ENCODE results near the gene CYP1A2. TPM values are rescaled to one million over a fixed set of nuclear protein-coding genes. Genes with fewer than 3 reads are reported as not detected.
"Not testable (repeated sequence)": the region's sequence is repeated elsewhere in the genome, so short reads cannot be mapped to it uniquely, and the experiment has no call there.

CYP1A2 gene
- total and polyA plus RNA-seq, 4 experiments from 2014 or later, result not detected

- CTCF ChIA-PET (ENCODE audit: partially characterized antibody), result no interaction called here
- DNase-seq, result no peak
- H3K36me3 Mint-ChIP-seq, result peaks cover 0 to 5% of the 10 kb centered on the region in 2 donors
Measured at GRCh38 chr15:74735305-74735704, 13.3 kb upstream of the CYP1A2 start.

DNA sequence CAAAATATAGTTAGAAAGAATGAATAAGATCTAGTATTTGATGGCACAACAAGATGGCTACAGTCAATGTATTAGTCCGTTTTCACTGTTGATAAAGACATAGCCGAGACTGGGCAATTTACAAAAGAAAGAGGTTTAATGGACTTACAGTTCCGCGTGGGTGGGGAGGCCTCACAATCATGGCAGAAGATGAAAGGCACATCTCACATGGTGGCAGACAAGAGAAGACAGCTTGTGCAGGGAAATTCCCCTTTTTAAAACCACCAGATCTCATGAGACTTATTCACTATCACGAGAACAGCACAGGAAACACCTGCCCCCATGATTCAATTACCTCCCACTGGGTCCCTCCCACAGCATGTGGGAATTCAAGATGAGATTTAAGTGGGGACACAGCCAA, 10.4 kb upstream of the CYP1A2 start:
- H3K27ac Mint-ChIP-seq; CTCF ChIA-PET (ENCODE audit: partially characterized antibody); H3K4me3 ChIP-seq (ENCODE audit: low read length in 2 of 2); H3K36me3 Mint-ChIP-seq; H3K9me3 Mint-ChIP-seq; H3K4me1 Mint-ChIP-seq; H3K4me3 Mint-ChIP-seq; POLR2A ChIA-PET (ENCODE audit: partially characterized antibody); H3K4me1 ChIP-seq (ENCODE audit: insufficient read depth, low read length); H3K27ac ChIP-seq (ENCODE audit: low read depth, low read length); DNase-seq; H3K9me3 ChIP-seq (ENCODE audit: control insufficient read depth in 1 of 2, low read length in 2 of 2); H3K36me3 ChIP-seq (ENCODE audit: insufficient read depth, low read length); intact Hi-C loops (cut with micrococcal nuclease); H3K27me3 ChIP-seq (ENCODE audit: insufficient read depth, low read length): not testable (repeated sequence)
- peaks cover 14 to 27% of the 10 kb centered on the region in 2 donors for H3K27me3 Mint-ChIP-seq

More at GRCh38 chr15:74735305-74735704, 13.3 kb upstream of the CYP1A2 start:
- H3K27ac ChIP-seq (ENCODE audit: low read depth, low read length), result no peak overlapping the region
- Mint-ChIP-seq H3K4me3 (no peak overlapping the region), H3K4me1 (peaks cover 0 to 4% (median 0%) of the 10 kb centered on the region in 4 donors), H3K9me3 (peaks cover 0 to 5% (median 3%) of the 10 kb centered on the region in 8 donors), H3K27ac (no peak overlapping the region), H3K27me3 (peaks cover 8 to 35% of the 10 kb centered on the region in 2 donors)
- intact Hi-C loops (cut with micrococcal nuclease), result no loop called here
- H3K4me3 ChIP-seq (ENCODE audit: low read length in 2 of 2), result no peak overlapping the region
- H3K4me1 ChIP-seq (ENCODE audit: insufficient read depth, low read length), result no peaks in the 10 kb centered on the region
- H3K27me3 ChIP-seq (ENCODE audit: insufficient read depth, low read length), result no peaks in the 10 kb centered on the region
- POLR2A ChIA-PET (ENCODE audit: partially characterized antibody), result interaction anchor here (1.0 kb wide), 1 partner anchor 10 kb away, joined by 3 read pairs; no protein-coding TSS in a partner anchor
- no peaks in the 10 kb centered on the region for H3K36me3 ChIP-seq (ENCODE audit: insufficient read depth, low read length)
- H3K9me3 ChIP-seq (ENCODE audit: control insufficient read depth in 1 of 2, low read length in 2 of 2), result no peaks in the 10 kb centered on the region

- H3K9me3 Mint-ChIP-seq, result peaks cover 0 to 10% (median 7%) of the 10 kb centered on the region in 8 donors
- Histone ChIP-seq H3K9me3 (ENCODE audit: control insufficient read depth in 1 of 2, low read length in 2 of 2) (no peaks in the 10 kb centered on the region), H3K27ac (ENCODE audit: low read depth, low read length) (no peak overlapping the region), H3K36me3 (ENCODE audit: insufficient read depth, low read length) (no peaks in the 10 kb centered on the region), H3K4me1 (ENCODE audit: insufficient read depth, low read length) (no peaks in the 10 kb centered on the region), H3K4me3 (ENCODE audit: low read length in 2 of 2) (no peak overlapping the region), H3K27me3 (ENCODE audit: insufficient read depth, low read length) (no peaks in the 10 kb centered on the region)
- POLR2A ChIA-PET (ENCODE audit: partially characterized antibody), result no interaction called here
- H3K27ac Mint-ChIP-seq, result no peak overlapping the region
- intact Hi-C loops (cut with micrococcal nuclease), result no loop called here
- no peak for DNase-seq
- peaks cover 7 to 9% of the 10 kb centered on the region in 2 donors for H3K27me3 Mint-ChIP-seq
- CTCF ChIA-PET (ENCODE audit: partially characterized antibody), result interaction anchor here (0.9 kb wide), 1 partner anchor 112 kb away, joined by 3 read pairs; no protein-coding TSS in a partner anchor
- peaks cover 0 to 5% of the 10 kb centered on the region in 2 donors for H3K36me3 Mint-ChIP-seq
- H3K4me1 Mint-ChIP-seq, result peaks cover 0 to 4% (median 0%) of the 10 kb centered on the region in 4 donors
- no peak overlapping the region for H3K4me3 Mint-ChIP-seq
Measured at GRCh38 chr15:74742422-74742821, 6.2 kb upstream of the CYP1A2 start.

DNA sequence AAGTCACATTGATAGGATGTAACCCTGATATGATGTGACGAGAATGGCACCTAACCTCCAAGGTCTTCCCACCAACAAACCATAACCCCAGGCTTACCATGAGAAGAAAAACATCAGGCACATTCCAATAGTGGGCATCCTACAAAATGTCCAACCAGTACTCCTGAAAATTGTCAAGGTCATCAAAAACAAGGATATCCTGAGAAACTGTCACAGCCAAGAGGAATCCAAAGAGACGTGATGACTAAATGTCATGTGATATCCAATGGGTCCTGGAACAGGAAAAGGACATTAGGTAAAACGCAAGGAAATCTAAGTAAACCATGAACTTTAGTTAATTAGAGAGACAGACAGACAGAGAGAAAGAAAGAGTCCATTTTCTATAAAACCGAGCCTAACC, 2.3 kb upstream of the CYP1A2 start:
- no peaks in the 10 kb centered on the region for H3K36me3 Mint-ChIP-seq
- Histone ChIP-seq H3K9me3 (ENCODE audit: control insufficient read depth in 1 of 2, low read length in 2 of 2) (no peaks in the 10 kb centered on the region), H3K4me1 (ENCODE audit: insufficient read depth, low read length) (no peaks in the 10 kb centered on the region), H3K4me3 (ENCODE audit: low read length in 2 of 2) (no peak overlapping the region), H3K27ac (ENCODE audit: low read depth, low read length) (no peak overlapping the region), H3K27me3 (ENCODE audit: insufficient read depth, low read length) (no peaks in the 10 kb centered on the region), H3K36me3 (ENCODE audit: insufficient read depth, low read length) (no peaks in the 10 kb centered on the region)
- intact Hi-C loops (cut with micrococcal nuclease), result no loop called here
- ChIA-PET CTCF (ENCODE audit: partially characterized antibody) (no interaction called here), POLR2A (ENCODE audit: partially characterized antibody) (no interaction called here)
- no peaks in the 10 kb centered on the region for H3K4me1 Mint-ChIP-seq
- H3K27ac Mint-ChIP-seq, result no peak overlapping the region
- peaks cover 0 to 2% of the 10 kb centered on the region in 2 donors for H3K27me3 Mint-ChIP-seq
- no peak for DNase-seq
- H3K9me3 Mint-ChIP-seq, result peaks cover 0 to 6% (median 5%) of the 10 kb centered on the region in 8 donors
- H3K4me3 Mint-ChIP-seq, result no peak overlapping the region

DNA sequence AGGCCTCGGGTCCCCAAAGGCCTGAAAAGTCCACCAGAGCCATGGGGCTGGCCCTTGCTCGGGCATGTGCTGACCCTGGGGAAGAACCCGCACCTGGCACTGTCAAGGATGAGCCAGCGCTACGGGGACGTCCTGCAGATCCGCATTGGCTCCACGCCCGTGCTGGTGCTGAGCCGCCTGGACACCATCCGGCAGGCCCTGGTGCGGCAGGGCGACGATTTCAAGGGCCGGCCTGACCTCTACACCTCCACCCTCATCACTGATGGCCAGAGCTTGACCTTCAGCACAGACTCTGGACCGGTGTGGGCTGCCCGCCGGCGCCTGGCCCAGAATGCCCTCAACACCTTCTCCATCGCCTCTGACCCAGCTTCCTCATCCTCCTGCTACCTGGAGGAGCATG, 1.2 kb downstream of the CYP1A2 start:
- Mint-ChIP-seq H3K4me3 (no peak overlapping the region), H3K36me3 (no peaks in the 10 kb centered on the region), H3K9me3 (no peaks in the 10 kb centered on the region), H3K27me3 (no peaks in the 10 kb centered on the region), H3K4me1 (no peaks in the 10 kb centered on the region), H3K27ac (no peak overlapping the region)
- no peaks in the 10 kb centered on the region for H3K36me3 ChIP-seq (ENCODE audit: insufficient read depth, low read length)
- CTCF ChIA-PET (ENCODE audit: partially characterized antibody), result interaction anchor here (0.8 to 1.3 kb wide), 2 partner anchors 20 to 115 kb away, joined by 3 to 4 read pairs; no protein-coding TSS in a partner anchor
- H3K4me3 ChIP-seq (ENCODE audit: low read length in 2 of 2), result no peak overlapping the region
- H3K4me1 ChIP-seq (ENCODE audit: insufficient read depth, low read length), result no peaks in the 10 kb centered on the region
- POLR2A ChIA-PET (ENCODE audit: partially characterized antibody), result no interaction called here
- no peaks in the 10 kb centered on the region for H3K9me3 ChIP-seq (ENCODE audit: control insufficient read depth in 1 of 2, low read length in 2 of 2)
- H3K27ac ChIP-seq (ENCODE audit: low read depth, low read length), result no peak overlapping the region
- DNase-seq, result no peak
- intact Hi-C loops (cut with micrococcal nuclease), result no loop called here
- H3K27me3 ChIP-seq (ENCODE audit: insufficient read depth, low read length), result no peaks in the 10 kb centered on the region

GRCh38 chr15:74750751-74751150, 2.1 kb downstream of the CYP1A2 start:
- POLR2A ChIA-PET (ENCODE audit: partially characterized antibody), result no interaction called here

GRCh38 chr15:74752011-74752410, 3.4 kb downstream of the CYP1A2 start:
- no peaks in the 10 kb centered on the region for H3K9me3 ChIP-seq (ENCODE audit: control insufficient read depth in 1 of 2, low read length in 2 of 2)
- Mint-ChIP-seq H3K4me1 (no peaks in the 10 kb centered on the region), H3K36me3 (no peaks in the 10 kb centered on the region), H3K9me3 (no peaks in the 10 kb centered on the region), H3K4me3 (no peak overlapping the region), H3K27ac (no peak overlapping the region), H3K27me3 (no peaks in the 10 kb centered on the region)
- no peak for DNase-seq
- no peak overlapping the region for H3K4me3 ChIP-seq (ENCODE audit: low read length in 2 of 2)
- no peak overlapping the region for H3K27ac ChIP-seq (ENCODE audit: low read depth, low read length)
- ChIA-PET POLR2A (ENCODE audit: partially characterized antibody) (no interaction called here), CTCF (ENCODE audit: partially characterized antibody) (no interaction called here)
- H3K4me1 ChIP-seq (ENCODE audit: insufficient read depth, low read length), result no peaks in the 10 kb centered on the region
- intact Hi-C loops (cut with micrococcal nuclease), result no loop called here
- no peaks in the 10 kb centered on the region for H3K27me3 ChIP-seq (ENCODE audit: insufficient read depth, low read length)
- H3K36me3 ChIP-seq (ENCODE audit: insufficient read depth, low read length), result no peaks in the 10 kb centered on the region

More at GRCh38 chr15:74750751-74751150, 2.1 kb downstream of the CYP1A2 start:
- no peaks in the 10 kb centered on the region for H3K9me3 ChIP-seq (ENCODE audit: control insufficient read depth in 1 of 2, low read length in 2 of 2)
- intact Hi-C loops (cut with micrococcal nuclease), result no loop called here
- CTCF ChIA-PET (ENCODE audit: partially characterized antibody), result interaction anchor here (0.8 kb wide), 1 partner anchor 19 kb away, joined by 3 read pairs; no protein-coding TSS in a partner anchor
- no peaks in the 10 kb centered on the region for H3K27me3 ChIP-seq (ENCODE audit: insufficient read depth, low read length)
- Mint-ChIP-seq H3K27ac (no peak overlapping the region), H3K4me1 (no peaks in the 10 kb centered on the region), H3K9me3 (no peaks in the 10 kb centered on the region), H3K4me3 (no peak overlapping the region), H3K36me3 (no peaks in the 10 kb centered on the region), H3K27me3 (no peaks in the 10 kb centered on the region)
- H3K4me1 ChIP-seq (ENCODE audit: insufficient read depth, low read length), result no peaks in the 10 kb centered on the region
- H3K27ac ChIP-seq (ENCODE audit: low read depth, low read length), result no peak overlapping the region
- no peak overlapping the region for H3K4me3 ChIP-seq (ENCODE audit: low read length in 2 of 2)
- no peak for DNase-seq
- H3K36me3 ChIP-seq (ENCODE audit: insufficient read depth, low read length), result no peaks in the 10 kb centered on the region

DNA sequence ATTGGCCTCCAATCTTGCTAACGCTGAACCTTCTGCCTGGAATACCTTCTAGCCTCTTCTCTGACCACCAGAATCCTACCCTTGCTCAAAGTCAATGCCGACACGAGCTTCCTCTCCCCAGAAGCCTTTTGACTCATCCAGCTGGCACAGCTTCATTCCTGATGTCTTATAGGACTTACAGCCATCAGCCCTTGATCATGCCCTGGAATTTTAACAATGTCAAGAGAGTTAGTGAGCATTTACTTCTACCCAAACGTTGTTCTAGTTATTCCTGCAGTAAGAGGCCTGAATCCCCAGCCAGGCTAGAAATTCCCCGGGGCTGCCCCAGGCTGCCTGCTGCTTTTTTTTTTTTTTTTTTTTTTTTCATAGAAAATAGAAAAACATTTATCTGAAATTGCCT, 3.9 kb downstream of the CYP1A2 start:
- CTCF ChIA-PET (ENCODE audit: partially characterized antibody), result no interaction called here

More for the DNA sequence above, 3.9 kb downstream of the CYP1A2 start:
- Histone ChIP-seq H3K27me3 (ENCODE audit: insufficient read depth, low read length) (no peaks in the 10 kb centered on the region), H3K36me3 (ENCODE audit: insufficient read depth, low read length) (no peaks in the 10 kb centered on the region), H3K27ac (ENCODE audit: low read depth, low read length) (no peak overlapping the region), H3K4me3 (ENCODE audit: low read length in 2 of 2) (no peak overlapping the region), H3K9me3 (ENCODE audit: control insufficient read depth in 1 of 2, low read length in 2 of 2) (no peaks in the 10 kb centered on the region), H3K4me1 (ENCODE audit: insufficient read depth, low read length) (no peaks in the 10 kb centered on the region)
- DNase-seq, result no peak
- Mint-ChIP-seq H3K27ac (peak overlapping the region in 1 of 7 donors; percentile 13), H3K4me1 (no peaks in the 10 kb centered on the region), H3K9me3 (no peaks in the 10 kb centered on the region), H3K4me3 (no peak overlapping the region), H3K27me3 (no peaks in the 10 kb centered on the region), H3K36me3 (no peaks in the 10 kb centered on the region)
- intact Hi-C loops (cut with micrococcal nuclease), result no loop called here
- POLR2A ChIA-PET (ENCODE audit: partially characterized antibody), result no interaction called here

All from CD4-positive, alpha-beta memory T cell (primary cell).